NCI-H226 (cell line): Measurements from ENCODE around the gene PEX5L.
A peak's percentile ranks its signal among the peaks of the same experiment; 100 is the strongest.

Experiments used
- DNase-seq: peaks from one replicate; pipeline ENCODE4 v3.0.0-alpha.2; 2015

The PEX5L gene

DNA sequence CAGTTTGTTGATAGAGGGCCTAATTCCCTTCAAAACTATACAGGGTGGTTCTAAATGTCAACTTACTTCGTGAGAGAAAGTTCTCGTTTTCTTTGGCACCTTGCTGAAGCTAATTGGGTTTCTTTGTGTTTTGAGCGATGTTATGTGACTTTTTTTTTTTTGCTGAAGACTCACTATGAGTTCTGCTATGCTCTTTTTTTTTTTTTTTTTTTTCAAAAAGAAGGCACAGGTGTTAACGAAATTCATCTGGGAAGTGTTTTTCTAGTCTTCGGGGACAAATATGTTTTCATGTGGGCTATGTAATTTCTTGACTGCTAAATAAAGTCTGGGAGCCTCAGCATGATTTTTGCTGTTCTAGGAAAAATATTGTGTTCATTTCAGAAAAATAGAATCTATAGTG lies 81.5 kb downstream of the PEX5L start:
- DNase-seq: no peak

DNA sequence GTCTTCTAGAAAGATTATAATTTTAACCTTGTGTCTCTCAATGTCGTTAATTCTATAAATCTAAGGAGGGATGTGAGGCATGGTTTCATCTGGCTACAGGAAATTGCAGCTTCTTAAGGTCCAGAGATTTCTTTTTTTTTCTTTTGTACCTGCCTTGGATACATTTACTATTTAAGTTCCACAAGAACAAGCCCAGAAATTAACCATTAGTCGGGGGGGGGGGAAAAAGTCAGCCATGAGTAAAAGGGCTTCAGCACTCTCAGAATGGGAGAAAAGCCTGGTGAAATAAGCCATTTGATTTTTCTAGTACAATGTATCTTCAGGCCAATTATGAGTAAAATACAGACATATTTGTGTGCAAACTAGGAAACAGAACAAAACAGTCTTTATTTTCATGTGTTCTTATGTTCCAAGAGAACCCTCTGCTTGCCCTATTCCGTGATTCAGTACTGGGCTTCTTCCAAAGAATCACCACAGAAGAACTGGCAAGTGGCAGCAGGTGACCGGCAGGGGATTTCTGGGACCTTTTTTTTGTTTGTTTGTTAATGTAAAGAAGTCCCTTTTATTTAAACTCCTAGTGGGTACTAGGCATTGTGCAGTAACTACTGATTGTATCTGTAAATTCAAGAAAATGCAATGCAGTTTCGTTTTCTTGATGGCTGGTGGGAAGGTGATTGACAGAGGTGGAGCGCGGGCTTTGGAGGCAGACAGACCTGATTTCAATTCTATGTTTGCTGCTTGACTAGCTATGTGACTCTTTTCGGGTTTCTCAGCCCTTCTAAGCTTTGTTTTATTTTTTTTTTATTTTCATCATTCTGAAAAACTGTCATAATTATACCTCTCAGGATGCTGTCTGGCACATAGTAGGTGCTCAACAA lies 82.5 kb downstream of the PEX5L start:
- DNase-seq: no peak

DNA sequence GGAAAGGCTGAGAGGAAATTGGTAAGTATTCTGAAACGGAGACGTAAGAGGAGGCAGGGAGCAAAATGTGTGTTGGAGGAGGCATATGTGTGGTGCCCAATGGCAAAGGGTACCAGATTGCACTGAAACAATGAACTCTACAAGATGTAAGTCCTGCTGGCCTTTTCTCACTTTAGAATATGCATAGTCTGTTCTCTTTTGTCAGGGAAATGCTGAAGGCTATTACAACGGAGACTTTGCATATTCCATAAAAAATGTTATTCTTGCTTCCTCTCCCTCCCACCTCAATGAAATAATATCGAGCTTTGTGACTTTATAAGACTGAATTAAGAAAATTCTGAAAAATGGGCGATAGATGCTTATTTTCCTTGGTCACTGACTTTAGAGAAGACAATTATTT lies 85.9 kb downstream of the PEX5L start:
- DNase-seq: no peak

DNA sequence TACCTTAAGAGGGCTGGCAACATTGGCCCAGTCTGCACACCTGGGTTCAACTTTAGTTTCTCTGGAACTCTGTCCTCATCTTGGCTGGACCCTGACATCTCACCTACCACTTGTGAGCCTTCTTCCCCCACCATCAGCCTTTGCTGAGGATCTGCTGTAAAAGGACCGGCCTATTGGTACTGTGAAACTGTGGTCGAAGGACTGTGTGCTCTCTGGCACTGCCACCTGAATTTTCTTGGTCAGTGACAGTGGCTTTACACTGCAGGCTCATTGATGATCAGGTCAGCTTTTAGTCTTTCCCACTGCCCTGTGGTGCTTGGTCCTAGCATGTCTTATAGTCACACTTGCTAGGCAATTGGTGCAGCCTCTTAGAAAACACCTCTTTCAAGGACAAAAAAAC lies 86.9 kb downstream of the PEX5L start:
- DNase-seq: no peak

DNA sequence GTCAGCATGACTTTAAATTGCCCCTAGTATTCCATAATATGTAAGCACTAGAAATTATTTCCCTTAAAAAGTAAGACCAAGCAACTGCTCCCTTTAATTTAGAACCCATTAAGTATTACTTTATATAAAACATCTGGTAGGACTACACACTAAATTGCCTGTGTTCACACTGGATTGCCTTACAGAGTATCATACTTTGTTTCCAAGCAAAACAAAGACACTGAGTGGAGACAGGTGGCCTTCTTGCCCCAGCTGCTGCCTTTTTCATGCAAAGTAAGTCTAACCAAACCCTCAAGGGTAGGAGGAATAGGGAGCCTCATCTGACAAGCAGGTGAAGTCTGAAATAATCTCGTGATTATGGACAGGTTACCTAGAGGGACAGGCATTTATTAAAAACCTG lies 87.3 kb downstream of the PEX5L start:
- no peak for DNase-seq

DNA sequence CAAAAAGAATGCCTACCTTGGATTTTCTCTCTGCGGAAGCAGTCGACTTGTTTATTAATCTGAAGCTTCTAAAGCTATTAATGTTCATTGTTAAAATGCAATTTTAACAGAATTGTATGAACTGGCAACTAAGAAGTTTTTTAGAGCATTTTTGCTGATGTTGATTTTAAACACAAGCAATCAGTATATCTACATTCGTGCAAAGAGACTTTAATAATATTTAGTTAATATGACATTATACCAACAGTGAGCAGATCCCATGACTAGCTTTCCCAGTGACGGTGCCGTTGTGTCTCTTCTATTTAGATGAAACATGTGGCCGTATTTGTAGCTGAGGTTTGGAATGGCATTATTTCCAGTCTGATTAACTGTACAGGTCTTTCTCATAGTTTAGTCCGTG lies 88.0 kb downstream of the PEX5L start:
- DNase-seq: no peak

DNA sequence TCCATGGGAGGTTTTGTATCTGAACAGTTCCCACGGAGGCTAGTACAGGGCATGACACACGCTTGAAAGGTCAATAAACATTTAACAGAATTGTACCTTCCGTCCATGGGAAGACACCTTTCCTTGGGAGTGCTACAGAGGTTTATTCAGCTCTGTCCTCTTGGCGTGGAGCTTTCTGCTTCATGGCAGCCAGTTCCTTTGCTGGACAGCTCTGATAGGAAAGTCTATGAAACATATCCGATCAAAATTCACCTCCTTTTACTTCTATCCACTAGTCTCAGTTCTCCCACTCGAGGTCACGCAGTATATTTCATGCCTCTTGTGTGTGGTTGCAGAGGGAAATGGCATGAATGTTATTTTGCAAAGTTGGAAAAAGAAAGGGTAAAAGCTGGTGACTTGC lies 91.2 kb downstream of the PEX5L start:
- no peak for DNase-seq

DNA sequence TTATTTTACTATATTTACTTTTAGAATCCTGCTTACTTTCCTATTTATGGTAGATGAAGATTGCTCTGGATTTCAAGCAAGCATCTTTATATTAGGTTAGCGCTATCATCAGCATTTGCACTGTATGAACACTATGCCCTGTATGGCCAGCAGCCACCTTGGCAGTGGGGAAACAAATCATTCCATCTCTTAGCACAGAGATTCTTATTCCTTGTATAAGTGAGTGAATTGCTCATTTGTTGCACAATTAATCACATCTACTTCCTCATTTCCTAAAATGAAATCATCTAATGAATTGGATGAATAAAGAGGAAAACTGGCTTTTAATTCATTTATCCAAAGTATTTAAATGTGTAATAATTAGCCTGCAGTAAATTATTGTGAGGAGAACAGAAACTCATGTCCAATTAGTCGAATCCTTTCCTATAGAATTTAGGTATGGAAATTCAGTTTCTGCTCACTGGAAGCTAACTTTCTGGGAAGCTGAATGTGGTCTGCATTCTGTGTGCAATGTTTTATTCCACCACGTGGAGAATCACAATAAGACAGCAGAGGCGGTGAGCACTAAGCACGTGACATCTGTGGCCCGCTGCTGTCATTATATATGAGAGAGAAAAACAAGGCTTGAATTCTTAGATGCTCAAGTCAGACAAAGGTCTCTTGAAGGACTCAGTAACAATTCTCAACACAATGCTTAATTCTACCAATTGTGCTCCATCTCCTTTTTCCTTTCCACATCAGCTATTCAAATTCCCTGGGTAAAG lies 93.4 kb downstream of the PEX5L start:
- DNase-seq: no peak

DNA sequence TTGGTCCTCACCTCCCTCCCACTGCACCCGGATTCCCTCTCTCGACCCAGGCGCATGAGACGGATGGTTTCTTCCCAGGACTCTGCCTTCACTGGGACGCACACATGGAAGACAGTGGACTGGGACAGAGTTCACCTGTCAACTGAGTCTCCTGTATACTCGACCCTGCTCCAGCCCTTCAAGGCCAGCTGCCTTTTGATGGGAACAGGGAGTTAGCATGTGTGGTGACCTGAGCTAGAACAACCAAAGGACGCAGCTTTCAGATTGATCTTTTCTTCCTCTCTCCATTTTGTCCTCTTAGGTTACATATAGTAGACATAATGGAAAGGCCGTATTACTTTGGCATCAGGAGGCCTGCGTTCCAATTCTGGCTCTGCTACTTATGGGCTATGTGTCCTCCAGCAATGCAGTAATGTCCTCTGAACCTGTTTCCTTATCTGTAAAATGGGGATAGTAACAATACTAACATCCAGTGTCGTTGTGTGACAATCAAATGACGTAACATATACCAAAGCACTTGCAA lies 94.1 kb downstream of the PEX5L start:
- DNase-seq: no peak

DNA sequence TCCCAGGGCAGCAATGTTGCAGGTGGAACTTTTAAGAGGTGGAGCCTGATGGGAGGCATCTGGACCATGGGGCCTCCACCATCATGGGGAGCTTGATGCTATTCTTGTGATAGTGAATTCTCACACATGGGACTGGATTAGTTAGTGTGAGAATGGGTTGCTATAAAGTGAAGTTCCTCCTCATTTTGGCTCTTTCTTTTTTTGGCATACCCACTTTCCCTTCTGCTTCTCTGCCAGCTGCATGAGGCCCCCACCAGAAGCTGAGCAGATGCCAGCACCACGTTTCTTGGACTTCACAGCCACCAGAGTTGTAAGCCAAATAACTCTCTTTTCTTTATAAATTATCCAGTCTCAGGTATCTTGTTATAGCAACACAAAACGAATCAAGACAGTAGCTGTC lies 101.0 kb downstream of the PEX5L start:
- no peak for DNase-seq

DNA sequence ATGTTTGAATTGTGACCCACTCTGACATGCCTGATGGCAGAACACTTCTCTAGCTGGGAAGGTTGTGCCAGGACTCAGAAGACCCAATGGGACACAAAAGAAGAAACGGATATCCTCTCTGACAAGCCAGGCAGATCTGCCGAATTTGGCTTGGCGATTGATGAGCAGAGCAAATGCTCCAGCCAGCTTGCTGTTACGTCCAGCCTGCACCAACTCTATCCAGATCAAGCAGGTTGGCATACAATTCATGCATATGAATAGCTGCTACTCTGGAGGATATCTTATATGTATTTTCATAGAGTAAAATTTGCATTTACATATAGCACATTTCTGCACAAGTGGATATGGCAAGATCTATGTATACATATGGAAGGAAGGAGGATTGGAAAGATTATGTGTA lies 102.8 kb downstream of the PEX5L start:
- DNase-seq: no peak

DNA sequence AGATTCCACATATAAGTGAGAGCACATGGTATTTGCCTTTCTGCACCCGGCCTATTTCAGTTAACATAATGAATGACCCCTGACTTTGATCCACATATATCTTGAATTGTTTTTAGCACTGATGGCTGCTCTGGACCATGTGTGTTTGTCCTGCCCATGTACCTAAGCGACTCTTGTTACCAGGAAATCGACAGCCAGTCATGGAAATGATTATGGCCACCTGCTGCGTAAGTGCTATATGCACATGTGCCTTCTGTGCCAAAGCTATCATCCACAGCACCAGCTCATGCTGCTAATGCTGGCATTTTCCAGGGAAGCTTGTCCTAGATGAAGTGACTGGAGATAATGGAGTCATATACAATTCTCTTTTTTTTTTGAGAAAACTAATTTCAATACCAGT lies 103.7 kb downstream of the PEX5L start:
- DNase-seq: no peak

DNA sequence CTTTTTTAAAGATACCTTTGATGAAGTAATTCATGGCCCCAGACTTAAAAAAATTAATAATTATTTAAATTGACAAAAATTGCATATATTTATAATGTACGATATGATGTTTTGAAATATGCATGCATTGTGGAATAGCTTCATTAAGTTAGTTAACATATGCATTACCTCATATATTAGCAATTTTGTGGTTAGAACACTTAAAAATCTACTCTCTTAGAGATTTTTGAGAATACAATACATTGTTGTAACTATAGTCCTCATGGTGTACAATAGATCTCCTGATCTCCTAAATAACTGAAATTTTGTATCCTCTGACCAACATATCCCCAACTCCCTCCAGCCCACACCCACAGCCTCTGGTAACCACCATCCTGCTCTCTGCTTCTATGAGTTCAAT lies 104.1 kb downstream of the PEX5L start:
- DNase-seq: no peak

DNA sequence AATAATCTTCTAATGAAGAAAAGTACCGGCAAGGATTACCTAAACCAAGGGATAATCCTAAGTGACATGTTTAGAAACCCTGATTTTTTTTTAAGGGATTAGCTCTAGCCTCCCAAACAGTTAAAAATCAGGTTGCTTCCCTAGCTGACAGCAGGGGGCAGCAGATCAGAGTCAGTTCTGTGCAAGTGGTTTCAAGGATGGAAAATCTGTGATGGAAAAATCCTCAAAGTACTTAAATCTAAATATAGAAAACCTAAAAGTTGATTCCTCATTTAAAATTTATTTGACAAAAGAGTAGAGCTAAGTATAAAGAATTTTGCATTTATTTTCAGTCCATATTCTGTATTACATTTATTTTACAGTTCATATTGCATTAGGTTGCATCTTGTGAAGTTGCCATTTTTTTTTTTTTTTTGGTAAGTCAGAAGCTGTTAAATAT lies 107.6 kb downstream of the PEX5L start:
- DNase-seq: peak; percentile 17

DNA sequence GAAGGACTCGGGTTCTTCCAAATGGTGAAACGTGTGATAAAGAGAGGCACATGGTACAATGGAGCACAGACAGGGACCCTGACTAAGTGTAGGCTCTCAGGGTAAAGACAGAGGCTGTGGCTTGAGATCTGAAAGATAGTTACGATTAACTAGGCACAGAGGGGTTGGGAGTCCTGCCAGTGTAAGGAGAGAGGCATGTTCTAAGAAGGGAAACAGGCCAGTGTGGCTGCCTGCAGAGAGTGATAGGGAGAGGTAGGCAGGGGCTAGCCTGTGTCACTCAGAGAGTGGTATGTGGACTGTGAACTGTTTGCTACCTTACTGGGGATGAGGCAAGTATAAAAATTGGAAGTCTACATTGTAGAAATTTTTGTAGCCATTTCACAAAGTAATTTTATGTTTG lies 109.5 kb downstream of the PEX5L start:
- no peak for DNase-seq

DNA sequence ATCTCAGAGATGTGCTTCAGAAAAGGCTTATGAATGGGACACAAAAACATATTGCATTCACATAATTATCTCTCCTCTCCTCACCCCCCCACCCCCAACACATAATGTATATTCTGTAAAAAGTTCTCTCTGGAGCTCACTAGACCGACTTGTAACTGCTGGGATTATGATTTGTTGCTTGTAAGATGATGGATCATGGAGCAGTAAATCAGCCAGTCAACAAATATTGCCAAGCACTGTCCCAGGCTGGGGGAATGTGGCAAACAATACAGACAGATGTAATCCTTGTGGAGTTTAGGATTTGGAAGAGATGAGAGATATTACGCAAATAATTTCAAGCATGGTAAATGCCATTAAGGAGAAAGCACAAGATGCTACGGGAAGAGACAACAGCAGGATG lies 114.8 kb downstream of the PEX5L start:
- DNase-seq: no peak

DNA sequence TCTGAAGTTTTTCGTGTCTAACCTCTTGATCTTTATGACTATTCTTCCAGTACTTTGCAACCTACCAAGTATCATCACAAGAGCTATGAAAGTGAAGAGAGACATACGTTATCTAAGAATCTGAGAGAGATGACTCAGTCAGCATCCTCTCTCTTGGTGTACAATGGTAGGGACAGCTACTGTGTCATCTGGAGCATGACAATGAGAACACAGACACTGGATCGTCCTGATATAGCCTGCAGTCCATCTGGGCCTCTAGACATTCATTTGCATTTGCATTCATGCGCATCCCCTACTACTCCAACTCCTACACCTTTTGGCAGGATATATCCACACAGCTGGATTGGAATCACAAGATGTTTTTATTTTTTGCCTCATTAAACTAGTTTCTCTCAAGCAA lies 115.2 kb downstream of the PEX5L start:
- no peak for DNase-seq

DNA sequence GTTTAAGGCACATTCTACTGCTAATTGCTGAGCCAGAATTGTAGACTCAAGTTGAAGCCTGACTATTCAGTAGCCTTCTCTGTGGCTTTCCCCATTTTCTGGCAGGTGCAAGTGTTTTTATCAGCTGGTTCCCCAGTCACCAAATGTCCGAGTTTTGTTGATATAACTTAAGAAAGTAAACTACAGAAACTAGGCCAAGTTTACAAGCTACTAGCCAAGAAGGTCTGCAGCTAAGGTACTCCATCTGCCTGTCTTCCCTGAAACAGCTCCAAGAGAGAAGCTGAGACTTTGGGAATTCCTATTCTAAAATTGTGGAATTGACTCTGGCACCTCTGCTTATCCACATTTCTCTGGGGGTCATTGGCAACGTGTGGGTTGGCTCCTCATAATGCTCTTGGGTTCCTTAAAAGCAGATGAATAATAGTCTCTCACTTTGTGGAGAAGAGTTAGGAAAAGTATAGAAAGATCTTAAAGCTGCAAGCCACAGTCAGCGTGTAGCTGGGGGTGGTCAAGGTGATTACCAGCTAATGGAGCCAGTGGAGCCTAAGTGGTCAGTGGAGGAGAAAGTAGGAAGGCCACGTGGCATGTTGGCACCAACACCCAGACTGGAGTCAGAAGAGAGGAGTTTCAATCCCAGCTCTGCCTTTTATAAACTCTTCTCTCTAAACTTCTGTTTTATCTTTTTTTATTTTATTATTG lies 128.8 kb downstream of the PEX5L start:
- DNase-seq: no peak

DNA sequence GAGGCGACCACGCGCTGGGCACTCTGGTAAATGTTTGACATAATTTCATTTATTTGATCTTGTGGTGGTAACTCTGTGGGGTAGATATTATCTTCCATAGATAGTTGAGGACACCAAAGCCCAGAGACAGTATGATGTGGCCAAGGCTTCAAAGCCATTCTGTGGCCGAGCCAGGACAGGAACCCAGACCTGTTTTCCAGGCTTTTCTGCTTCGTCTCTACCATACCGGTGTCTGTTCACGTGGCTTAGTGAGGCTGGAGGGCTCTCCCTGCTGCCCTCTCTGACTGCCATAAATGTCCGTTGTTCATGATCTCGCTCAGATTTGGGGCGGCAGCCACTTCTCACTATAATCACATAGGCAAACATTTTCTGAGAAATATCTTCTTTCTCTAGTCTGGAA lies 134.7 kb downstream of the PEX5L start:
- no peak for DNase-seq

DNA sequence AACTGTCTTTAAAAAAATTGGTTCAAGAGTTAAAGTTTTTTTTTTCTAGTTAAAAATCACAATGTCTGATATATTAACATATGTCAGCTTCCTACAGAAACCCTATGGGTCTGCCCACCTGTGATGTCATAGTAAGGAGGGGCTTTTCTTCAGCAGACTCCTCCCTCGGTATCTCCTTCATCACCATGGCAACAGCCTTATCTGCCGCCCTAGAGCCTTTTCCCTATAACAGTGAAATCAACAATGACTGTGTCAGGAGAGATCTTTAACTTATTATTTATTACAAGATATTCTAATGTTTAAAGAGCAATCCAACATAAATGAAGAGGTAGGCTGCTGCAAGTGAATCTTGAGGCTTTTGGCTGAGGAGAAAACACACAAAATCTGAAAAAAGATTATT lies 138.7 kb downstream of the PEX5L start:
- peak; percentile 85 for DNase-seq

DNA sequence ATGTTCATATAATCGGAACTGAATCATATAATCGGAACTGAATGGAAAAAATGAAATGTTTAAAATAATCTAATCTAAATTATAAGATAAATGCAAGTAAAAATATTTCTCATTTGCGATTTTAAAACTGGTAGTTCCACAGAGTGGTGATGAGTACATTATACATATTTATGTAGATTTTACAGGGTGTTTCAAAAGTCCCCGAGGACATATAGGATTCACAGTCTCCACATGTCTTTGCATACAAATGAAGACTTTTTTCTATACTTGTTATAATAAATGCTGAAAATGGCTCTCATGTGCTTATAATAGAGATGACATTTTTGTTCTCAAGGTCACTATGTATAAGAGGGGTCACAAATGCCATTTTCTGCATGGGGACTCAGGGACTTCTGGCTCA lies 139.5 kb downstream of the PEX5L start:
- no peak for DNase-seq

DNA sequence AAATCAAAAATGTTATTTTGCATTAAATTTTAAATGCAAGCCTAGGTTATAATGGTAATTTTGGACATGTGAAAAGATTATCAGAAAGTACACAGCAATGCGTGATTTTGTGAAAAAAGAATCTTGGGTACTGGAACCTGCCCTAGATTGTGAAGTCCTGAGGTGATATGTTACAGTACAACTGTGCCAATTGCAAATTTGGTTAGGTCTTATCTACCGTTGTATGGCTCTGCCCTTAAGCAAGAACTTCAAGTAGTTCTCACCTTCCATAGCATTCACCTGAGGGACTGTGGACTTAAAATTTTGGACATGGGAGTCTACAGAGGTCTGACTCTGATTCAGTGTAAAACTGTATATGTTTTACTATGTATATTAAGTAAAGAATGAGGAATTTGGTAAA lies 140.2 kb downstream of the PEX5L start:
- DNase-seq: no peak

DNA sequence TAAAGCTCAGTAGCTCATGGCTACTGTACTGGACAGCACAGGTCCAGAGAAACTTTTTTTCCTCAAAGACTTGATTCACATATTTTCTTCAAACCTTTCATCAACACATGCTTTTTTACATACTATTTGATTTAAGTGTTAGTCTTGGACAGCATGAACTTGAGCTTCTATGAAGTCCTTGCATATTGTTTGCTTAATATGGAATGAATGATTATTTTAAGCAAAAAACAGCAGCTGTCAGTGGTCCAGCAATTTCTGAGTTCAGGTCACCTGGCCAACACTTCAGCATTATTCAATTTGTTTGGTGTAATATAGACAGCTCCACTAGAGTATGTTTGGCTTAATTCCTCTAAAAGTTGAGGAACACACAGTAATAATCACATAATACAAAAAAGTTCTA lies 141.4 kb downstream of the PEX5L start:
- no peak for DNase-seq
